CD4-positive, alpha-beta T cell treated with Interleukin-12 subunit alpha and Interleukin-12 subunit beta, for 1 hour (primary cell): ENCODE measurements around the gene UBE3C.
"Not testable (repeated sequence)": the region's sequence is repeated elsewhere in the genome, so short reads cannot be mapped to it uniquely, and the experiment has no call there.

Experiments
- DNase-seq: peaks from one replicate; pipeline ENCODE4 v3.0.0-alpha.2; 2020

The UBE3C gene

DNA sequence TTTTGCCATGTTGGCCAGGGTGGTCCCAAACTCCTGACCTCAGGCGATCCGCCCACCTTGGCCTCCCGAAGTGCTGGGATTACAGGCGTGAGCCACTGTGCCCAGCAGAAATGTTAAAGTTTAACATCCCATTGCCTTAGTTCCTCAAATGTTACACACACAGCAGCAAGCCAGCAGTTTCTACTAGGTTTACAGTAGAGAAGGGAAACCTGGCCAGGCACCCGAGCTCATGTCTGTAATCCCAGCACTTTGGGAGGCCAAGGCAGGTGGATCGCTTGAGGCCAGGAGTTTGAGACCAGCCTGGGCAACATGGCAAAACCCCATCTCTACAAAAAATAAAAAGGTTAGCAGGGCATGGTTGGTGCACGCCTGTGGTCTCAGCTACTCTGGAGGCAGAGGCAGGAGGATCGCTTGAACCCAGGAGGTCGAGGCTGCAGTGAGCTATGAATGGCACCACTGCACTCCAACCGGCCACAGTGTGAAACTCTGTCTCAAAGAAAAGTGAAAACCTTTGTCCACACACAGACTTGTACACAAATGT lies 135.4 kb downstream of the UBE3C start:
- DNase-seq: not testable (repeated sequence)

DNA sequence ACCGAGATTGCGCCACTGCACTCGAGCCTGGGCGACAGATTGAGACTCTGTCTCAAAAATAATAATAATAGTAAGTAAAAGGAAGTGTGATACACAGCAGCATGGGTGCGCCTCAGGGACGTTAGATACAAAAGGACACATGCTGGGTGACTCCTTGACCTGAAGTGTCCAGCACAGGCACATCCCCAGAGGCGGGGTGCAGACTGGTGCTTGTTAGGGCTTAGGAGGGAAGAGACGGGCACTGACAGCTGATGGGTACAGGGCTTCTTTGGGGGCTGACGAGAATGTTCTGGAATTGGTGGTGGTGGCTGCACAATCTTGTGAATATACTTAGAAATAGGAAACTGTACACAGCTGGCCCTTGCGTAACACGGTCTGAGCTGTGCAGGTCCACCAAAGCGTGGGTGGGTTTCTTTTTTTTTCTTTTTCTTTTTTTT lies 136.3 kb downstream of the UBE3C start:
- no peak for DNase-seq

DNA sequence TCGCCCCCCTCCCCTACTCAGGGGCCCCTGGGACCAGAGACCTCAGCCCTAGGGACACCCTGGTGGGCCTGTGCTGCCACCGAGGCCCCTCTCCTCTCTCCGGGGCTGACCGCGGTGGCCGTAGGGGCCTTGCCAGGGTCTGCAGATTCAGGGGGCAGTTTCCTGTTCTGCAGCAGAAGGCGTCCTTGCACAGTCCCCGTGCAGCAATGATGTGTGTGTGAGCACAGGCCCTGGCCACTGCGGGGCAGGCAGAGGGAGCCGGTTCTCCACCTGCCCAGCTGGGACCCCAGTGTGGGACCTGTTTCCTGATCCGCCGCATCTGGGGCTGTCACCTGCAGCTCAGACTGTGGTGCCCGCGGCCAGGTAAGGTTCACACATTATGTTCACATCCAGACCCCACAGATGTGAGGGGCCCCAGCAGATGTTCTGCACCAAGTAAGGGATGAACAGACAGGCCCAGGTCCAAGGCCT lies 137.4 kb downstream of the UBE3C start:
- DNase-seq: no peak

DNA sequence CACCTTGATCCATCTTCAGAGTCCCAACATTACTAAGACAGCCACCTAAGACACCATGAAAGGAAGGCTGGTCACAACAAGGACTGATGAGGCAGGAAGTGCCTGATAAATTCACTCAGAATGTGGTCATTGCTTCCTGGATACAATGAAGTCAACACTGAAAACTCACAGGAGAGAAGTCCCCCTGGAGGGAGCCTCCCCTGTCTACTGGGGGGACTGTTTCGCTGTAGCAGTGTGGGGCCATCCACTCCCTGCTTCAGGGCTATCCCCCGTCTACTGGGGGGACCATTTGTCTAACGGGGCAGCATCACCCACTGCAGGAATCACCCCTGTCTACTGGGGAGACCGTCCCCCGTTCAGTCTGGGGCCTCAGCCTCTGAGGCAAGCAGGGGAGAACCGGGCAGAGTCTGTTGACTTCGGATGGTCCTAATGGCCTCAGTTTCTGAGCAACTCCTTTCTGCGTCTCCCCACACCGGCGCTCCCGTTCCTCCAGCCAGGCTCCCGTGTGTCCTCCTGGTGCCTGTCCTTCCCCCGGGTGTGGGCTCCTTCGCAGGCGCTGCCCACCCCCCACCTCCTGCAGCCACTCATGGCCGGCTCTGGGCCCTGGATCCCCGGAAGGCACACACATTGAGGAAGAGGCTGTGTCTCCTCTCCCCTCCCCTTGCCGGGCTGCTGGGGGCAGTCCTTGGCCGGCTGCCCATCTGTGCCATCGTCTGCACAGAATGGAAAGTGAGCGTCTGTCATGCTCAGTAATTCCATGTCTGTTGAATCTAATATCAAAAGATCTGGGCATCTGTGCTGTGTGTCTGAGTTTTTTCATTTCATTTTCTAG lies 138.2 kb downstream of the UBE3C start:
- DNase-seq: peak; percentile 45

DNA sequence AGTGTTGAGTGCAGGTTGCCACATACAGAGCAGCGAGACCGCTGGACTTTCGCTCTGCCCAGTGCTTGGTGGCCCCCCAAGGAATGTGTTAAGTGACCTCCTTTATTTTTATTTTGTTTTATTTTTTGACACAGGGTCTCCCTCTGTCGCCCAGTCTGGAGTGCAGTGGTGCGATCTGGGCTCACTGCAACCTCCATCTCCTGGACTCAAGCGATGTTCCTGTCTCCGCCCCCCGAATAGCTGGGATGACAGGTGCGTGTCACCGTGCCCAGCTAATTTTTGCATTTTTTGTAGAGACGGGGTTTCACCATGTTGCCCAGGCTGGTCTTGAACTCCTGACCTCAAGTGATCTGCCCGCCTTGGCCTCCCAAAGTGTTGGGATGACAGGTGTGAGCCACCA lies 138.8 kb downstream of the UBE3C start:
- not testable (repeated sequence) for DNase-seq

DNA sequence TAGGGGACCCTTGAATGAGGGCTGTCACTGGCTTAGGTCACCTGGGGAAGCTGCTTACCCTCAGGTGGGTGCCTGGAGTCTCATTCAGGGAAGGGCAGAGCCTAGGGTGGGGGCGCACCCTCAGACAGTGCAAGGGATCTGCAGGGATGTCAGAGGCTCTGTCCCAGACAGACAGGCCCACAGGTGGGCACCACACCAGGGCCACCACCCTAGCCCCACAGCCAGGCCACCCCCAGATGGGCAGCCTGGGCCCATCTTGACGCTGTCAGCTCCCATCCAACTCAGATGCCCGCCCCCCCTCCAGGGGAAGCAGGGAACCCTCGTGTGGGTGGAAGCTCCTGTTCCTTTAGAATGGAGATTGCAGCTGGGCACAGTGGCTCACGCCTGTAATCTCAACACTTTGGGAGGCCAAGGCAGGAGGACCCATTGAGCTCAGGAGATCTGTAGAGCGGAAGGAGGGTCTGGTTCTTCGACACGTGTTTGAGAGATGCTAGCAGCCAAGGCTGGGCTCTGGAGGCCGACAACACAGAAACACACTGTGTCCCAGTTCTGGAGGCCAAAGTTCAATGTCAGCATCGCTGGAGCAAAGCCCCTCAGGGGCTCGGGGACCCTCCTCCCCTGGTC lies 139.6 kb downstream of the UBE3C start:
- DNase-seq: no peak

DNA sequence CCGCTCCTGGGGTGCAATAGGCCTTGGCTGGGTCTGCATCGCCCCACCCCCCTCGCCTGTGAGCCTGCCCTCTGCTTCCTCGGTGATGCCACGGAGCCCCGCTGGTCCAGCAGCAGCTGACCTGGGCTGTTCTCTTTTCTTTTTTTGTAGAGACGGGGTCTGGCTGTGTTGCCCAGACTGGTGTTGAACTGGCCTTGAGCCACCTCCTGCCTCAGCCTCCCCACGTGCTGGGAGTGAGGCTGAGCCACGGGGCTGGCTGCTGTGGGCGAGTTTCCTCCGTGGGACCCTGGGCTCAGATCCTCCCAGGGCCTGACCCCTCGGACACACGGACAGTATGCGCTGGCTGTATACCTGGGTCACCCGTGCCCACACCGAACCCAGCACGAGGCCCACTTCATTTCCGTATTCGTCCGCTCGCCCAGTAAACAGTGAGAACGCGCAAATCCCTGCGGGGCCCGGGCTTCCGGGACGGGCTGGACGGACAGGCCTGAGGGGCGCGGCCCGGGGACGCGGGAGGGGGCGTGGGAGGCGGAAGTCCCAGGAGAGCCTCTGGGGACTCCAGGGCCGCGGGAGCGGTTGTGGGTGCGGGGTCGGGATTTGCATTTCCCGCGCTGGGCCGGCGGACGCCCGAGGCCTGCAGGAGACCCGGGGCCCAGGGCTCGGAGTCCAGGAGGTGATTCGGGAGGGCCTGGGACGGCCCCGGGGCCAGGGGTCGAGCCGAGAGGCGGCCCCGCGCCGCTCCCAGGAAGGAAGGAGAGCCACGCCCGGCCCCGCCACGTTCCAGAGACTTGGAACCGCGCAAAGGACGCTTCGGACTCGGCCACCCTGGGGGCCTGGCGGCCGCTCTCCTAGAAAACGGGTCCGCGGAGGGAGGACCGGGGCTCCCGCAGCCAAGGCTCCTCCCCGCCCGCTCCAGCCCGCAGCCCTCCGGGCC lies 140.3 kb downstream of the UBE3C start:
- no peak for DNase-seq

DNA sequence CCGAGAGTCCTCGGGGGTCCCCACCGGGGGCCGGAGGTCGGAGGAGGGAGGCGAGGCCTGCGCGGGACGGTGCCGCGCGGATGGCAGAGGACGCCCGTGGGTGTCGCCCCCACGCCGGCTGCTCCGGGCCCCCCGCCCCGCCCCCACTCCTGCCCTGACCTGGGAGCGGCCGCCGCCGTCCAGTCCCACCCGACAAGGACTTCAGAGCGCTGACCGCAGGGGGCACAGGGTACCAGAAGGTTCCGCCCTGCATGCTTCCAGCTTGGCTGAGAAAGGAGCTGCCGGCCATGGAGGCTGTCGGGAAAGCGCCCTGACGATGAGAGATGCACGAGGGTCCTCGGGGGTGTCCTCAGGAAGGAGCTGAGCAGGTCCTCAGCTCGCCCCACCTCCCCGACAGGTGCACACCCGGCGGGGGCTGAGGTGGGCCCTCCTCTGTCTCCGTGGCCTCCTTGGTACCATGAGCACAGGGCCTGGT lies 141.1 kb downstream of the UBE3C start:
- no peak for DNase-seq

DNA sequence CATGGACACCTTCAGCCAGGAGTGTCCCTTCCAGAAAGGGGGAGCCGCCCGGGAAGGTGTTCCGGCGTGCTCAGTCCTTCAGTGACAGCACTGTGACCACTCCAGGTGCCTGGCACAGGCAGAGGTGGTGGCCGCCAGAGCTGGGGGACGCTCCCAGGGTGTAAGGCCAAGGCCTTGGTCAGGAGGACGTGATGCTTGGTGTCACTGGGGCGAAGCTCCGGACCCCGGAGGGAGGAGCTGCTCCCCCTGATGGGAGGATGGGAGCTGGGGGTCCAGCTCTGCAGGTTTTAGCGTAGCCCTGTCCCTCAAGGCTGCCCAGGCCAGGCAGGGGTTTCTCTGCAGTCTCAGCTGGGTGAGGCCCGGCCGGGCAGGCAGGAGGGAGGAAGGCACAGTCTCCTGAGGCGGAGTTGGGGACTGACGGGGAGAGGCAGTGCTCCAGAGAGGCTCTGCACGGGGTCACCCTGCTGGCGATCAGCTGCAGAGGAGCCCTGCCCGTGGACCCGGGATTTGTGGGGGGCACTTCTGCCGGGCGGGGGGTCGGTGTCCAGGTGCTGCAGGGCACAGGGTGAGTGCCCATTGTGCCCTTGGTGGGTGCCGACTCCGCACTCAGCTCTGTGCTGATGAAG lies 141.6 kb downstream of the UBE3C start:
- DNase-seq: no peak

DNA sequence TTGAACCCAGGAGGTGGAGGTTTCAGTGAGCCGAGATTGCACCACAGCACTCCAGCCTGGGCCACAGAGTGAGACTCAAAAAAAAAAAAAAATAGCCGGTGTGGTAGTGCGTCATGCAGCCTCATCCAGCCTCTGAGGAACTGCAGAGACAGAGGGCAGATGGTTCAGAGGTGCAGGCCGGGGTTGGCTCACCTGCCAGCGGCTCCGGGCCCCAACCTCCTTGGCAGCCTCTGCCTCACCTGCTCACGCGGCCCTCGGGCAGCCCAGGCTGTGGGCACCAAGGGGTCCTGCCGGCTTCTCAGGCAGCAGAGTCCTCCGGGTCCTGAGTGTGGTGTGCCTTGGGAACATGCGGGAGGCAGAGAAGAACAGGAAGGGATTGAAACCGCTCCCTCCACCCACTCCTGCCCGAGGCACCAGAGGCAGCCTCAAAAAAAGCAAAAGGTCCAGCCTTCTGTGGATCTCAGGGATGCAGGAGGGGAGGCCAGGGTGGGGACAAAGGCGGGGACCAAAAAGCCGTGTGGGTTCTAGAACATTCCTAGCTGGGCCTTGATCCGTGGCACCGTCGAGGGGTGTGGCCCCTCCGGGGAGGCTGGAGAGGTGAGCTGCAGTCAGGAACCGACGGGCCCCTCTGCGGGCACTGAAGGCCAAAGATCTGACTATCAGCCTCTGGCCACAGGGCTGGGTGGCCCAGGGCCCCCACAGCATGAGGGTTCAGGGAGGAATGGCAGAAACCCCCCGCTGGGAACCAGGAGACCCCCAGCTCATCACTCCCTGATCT lies 142.7 kb downstream of the UBE3C start:
- no peak for DNase-seq

DNA sequence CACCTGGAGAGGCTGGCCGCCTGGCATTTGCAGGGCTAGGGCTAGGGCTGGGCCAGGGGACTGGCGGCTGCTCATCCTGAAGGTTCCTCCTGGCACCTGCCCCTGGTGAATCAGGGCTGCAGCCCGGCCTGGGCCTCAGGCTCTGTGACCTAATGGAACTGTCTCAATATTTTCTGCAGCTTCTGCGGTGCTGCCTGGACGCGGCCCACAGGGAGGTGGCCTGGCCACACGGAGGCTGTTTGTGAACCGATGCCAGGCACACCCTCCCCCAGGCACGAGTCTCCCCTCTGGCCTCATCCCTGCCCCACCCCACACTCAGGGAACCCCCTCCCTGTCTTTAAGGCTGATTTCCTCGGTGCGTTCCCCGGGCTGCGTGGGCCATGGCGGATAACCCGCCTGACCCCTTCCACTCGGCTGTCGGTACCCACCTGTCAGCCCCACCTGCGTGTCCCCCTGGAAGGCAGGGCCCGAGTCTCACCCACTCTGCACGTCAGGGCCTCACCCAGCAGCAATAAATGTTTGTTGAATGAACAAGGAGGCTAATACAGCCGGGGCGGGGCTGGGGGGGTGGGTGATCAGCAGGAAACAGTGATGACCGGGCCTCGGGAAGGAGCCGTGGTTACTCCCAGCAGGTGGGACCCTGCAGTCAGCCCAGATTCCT lies 143.5 kb downstream of the UBE3C start:
- no peak for DNase-seq

DNA sequence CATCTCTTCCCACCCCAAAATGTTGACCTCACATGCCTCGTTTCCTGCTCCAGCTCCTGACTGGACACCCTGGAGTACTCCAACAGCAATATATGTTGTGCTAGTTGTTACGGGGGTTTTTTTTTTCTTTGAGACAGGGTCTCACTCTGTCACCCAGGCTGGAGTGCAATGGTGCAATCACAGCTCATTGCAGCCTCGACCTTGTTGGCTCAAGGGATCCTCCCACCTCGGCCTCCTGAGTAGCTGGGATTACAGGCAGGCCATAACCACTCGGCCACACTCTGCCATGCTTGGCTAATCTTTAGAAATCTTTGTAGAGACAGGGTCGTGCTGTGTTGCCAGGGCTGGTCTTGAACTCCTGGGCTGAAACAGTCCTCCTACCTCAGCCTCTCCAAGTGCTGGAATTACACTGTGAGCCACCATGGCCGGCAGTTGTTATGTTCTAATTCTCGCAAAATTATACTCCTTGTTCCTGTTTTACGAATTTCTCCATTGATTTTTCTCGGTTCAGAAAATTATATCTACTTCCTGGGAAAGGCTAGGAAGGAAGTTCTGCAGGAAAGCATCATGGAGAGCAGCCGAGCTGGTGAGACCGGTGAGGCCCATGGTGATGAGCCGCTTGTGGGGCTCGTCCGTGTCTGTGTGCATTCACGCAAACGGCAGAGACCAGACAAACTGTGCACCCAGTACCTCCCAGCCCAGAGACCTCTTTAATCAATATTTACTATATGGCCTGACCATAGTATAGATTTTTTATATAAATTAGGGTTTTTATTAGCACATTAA lies 145.7 kb downstream of the UBE3C start:
- no peak for DNase-seq

DNA sequence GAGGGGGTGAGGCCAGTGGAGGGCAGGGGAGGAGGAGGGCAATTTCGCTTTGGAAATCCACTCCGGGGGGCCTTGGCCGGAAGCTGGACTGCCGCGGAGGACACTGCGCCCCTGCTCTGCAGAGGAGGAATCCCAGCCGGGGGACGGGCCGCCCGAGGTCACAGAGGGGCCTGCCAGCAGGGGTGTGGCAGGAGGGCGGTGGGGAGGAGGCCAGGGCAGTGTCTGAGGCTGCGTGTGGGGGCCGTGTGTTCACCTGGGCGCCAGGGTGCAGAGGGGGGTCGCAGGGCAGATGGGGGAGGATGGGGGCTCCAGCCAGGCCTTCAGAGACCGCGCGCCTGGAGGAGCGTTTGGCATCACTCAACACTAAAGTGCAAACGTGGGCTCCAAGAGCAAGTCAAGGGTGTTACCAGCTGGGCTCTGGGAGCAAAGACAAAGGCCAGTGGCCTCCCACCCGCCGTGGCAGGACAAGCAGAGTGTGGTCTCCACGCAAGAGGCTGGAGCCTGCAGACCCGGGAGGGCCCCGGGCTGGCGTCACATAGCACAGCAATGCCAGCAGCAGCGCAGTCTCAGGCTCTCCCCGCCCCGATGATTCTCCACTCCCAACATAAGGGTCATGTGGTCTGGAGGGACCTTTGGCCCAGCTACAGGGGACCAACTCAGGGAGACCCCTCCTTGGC lies 152.8 kb downstream of the UBE3C start:
- no peak for DNase-seq

DNA sequence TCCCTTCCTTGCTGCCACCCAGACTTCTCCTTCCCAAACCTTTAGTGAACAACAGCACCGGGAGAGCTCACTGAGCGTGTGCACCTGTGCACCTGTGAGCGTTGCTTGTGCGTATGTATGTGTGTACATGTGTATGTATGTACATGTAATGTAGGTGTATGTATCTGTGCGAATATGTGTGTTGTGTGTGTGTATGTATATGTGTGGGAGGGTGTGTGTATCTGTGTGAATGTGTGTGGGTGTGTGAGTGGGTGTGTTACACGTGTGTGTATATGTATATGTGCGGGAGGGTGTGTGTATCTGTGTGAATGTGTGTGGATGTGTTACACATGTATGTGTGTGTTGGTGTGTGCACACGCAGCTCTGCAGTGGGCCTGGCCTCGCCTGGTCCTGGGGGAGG lies 153.5 kb downstream of the UBE3C start:
- no peak for DNase-seq

DNA sequence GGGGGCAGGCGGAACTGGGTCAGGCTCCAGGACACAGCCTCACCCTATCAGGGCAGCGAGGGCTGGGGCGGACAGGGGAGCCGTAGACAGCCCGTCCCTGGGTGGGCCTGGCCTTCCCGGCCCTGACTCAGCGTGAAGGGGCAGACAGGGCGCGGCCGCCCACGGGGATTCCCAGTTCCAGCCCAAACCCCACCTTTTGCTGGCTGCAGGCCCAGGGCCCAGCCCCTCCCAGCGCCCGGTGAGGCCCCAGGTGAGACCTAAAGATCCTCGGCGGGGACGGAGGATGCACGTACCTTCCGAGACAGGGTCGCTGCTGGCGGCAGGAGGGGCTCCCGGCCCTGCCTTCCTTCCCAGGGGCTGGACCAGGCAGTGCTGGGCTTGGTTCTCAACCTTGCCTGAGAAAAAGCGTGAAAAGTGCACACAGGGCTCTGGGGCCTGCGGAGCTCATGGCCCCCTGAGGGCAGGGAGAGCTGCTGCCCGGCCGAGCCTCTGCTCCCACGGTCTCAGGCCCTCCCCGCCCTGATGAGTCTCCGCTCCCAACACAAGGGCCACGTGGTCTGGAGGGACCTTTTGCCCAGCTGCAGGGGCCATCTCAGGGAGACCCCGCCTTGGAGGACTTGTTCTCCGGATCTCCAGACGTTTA lies 154.2 kb downstream of the UBE3C start:
- DNase-seq: no peak

DNA sequence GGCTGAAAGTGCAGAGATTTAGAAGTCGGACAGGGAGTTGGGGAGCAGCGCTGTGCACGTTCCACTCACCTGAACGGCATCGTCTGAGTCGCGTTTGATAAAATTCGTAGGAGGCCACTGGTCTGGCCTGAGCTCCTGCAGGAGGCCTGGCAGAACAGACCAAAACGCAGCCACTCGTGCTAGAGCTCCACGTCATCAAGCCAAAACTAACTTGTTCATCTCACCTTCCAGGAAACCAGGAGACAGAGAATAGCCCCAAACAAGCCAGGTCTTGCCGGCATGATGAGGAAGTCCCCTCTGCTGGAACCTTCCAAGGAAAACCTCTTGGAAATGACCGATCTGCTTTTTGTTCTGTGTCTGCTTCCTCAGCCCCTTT lies 154.7 kb downstream of the UBE3C start:
- DNase-seq: no peak

DNA sequence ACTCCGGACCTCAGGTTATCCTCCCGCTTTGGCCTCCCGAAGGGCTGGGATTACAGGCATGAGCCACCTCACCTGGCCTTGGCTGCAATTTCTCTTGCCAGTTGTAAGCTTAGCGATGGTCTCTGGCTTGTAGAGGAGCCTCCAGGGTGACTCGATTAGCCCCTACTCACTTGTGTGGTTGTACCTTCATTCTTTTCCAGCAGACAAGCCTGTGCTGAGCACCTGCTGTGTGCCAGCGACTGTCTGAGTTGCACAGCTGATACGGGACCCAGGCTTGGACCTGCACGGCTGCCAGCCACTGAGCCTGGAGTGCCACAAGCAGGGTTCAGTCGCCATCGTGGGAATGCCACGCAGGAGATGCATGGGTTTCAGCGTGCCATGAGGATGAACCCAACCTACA lies 156.0 kb downstream of the UBE3C start:
- DNase-seq: no peak

DNA sequence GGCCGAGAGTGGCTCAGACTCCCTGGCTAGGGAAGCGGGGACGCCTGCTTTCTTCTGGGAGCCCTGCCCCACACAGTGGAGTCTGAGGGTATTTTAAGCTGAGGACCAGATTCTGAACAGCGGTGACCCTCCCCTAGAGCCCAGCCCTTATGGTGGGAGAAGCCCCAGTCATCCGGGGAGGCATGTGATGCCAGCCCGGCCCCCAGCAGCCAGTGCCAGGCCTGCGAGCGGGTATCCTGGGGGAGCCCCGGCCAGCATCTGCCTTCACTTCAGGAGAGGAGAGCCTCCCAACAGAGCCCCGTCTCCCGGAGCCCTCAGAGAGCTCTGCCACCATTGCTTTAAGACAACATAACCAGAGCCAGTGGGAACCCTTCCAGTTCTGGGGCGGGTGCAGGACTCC lies 156.6 kb downstream of the UBE3C start:
- no peak for DNase-seq

DNA sequence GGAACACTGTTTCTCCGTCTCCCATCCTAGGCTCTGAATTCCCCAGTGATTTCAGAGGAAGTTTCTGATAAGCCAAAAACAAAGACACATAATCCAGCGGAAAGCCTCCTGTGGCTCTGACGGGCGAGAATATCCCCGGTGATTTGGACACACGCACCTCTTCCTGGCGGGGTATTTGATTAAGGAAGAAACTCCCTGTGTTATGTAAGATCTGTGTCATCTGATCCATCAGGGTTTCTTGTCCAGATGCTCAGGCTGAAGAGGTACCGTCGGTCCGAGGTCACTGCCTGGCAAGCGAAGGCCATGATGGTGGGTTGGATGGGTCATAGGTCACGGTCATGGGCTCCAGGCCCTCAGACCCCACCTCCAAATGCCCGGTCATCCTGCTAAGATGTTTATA lies 158.5 kb downstream of the UBE3C start:
- no peak for DNase-seq
